IPS DF 4.7 (cell line): ENCODE results near the gene SLC48A1.

Source experiments
- DNase-seq: peaks from one replicate; pipeline ENCODE4 v3.0.0-alpha.2; 2013; ENCODE audit warnings: low spot score; ENCODE audit errors: extremely low read depth

The SLC48A1 gene

GRCh38 chr12:47824198-47824597 lies 51.2 kb downstream of the SLC48A1 start:
- DNase-seq, result no peak

GRCh38 chr12:47824635-47825034 lies 51.6 kb downstream of the SLC48A1 start:
- no peak for DNase-seq

GRCh38 chr12:47825173-47825639 lies 52.2 kb downstream of the SLC48A1 start:
- no peak for DNase-seq

- DNase-seq, result no peak
These were observed 55.3 kb downstream of the SLC48A1 start for GRCh38 chr12:47828008-47828975.

DNA sequence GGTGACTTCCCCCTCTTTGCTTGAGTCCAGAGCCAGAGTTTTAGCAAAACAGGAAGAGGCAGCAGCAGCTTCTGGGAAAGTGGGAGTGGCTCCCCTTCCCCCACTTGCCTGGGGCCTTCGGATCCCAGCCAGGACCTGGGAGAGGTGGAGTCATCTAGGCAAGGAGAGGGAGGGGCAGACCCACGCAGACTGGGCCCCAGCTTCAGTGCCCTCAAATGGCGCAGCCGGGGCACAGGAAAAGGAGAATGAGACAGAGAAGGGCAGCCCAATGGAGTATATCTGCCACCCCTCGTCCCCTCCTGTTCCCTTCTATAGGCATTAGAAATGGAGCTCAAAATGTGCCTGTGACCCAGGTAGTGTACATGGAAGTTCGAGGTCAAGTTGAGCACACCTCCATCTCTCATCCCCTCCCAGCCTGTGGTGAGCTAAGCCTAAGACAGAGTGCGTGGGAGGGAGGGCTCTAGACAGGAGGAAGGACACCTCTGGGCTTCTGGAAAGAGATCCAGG lies 56.0 kb downstream of the SLC48A1 start:
- no peak for DNase-seq

DNA sequence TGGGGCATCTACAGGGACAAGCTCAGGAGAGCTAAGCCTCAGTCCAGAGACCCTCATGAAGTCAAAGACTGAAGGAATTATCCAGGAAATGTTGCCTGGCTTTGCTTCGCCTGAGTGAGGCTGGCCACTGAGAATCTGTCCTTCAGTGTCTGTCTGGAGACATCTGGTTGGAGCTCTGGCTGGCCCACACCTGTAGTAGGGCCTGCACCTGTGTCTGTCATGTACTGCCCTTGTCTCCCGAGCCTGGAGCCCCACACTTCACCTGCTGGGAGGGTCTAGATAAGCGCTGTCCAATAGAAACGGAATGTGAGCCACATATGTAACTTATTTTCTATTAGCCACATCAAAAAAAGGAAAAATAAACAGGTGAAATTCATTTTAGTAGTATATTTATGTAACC lies 56.5 kb downstream of the SLC48A1 start:
- no peak for DNase-seq
